Measurements from ENCODE around the gene GMPR. TPM values are rescaled to one million over a fixed set of nuclear protein-coding genes. Genes with fewer than 3 reads are reported as not detected.

GMPR gene
- polyA plus RNA-seq (2011; rRNA removed) (7.3 and 8.3 TPM in 2 replicates), polyA minus RNA-seq (2011; rRNA and poly(A)+ RNA removed) (5.4 and 7.4 TPM in 2 replicates)

GRCh38 chr6:16238057-16238962 lies at the start of gene GMPR:
GMPR (plus strand) TSS chr6:16238587; CDS start chr6:16238694, 107 bp downstream.
- Histone ChIP-seq H3K4me3 (ENCODE audit: low read depth, low read length) (peak within 1 kb of the TSS; percentile 51), H3K36me3 (ENCODE audit: control insufficient read depth, insufficient read depth, low read length) (no peaks in the 10 kb centered on the region), H3K27me3 (ENCODE audit: control insufficient read depth, insufficient read depth, low read length) (no peaks in the 10 kb centered on the region)
- POLR2A ChIA-PET: no interaction called here
- peak; percentile 5; the same call in 1 of the 2 replicates for TF ChIP-seq CTCF (IDR thresholded peaks at IDR 0.05; ENCODE audit: insufficient read depth, low read depth, low read length)
- no peak for DNase-seq (ENCODE audit: low read depth)
- CTCF ChIA-PET: interaction anchor here (0.6 to 1.4 kb wide), 3 partner anchors 14 to 418 kb away, joined by 3 read pairs; no protein-coding TSS in a partner anchor

DNA sequence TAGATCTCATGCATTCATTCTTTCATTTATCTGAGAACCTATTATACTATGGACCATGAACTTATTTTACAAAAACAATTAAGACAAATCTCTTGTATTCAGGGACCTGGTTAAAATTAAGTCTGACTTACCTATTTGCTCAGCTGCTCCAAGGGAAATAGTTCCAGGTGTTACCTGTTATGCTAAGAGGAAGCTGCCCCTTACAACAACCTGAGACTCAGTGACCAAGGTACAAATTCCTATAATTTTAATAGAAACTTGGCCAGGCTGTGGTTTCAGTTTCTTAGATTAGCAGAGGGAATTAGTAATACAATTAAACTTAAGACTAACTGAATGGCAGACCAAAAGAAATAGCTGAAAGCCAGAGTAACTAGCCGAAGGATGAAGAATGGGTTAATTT lies 48.2 kb upstream of the GMPR start:
- ChIA-PET CTCF (interaction anchor here (0.6 to 1.6 kb wide), 4 partner anchors 7 to 1008 kb away, joined by 3 to 4 read pairs (median 3); no protein-coding TSS in a partner anchor), POLR2A (no interaction called here)
- no peak for TF ChIP-seq CTCF (IDR thresholded peaks at IDR 0.05; ENCODE audit: insufficient read depth, low read depth, low read length)

GRCh38 chr6:16196260-16196983 lies 42.0 kb upstream of the GMPR start:
- CTCF ChIA-PET: interaction anchor here (1.7 kb wide), 1 partner anchor 13 kb away, joined by 3 read pairs; no protein-coding TSS in a partner anchor

More for the DNA sequence above, 48.2 kb upstream of the GMPR start:
- no peak overlapping the region for H3K4me3 ChIP-seq (ENCODE audit: low read depth, low read length)
- peaks cover 16% of the 10 kb centered on the region for H3K27me3 ChIP-seq (ENCODE audit: control insufficient read depth, insufficient read depth, low read length)
- H3K36me3 ChIP-seq (ENCODE audit: control insufficient read depth, insufficient read depth, low read length): no peaks in the 10 kb centered on the region
- DNase-seq (ENCODE audit: low read depth): no peak

DNA sequence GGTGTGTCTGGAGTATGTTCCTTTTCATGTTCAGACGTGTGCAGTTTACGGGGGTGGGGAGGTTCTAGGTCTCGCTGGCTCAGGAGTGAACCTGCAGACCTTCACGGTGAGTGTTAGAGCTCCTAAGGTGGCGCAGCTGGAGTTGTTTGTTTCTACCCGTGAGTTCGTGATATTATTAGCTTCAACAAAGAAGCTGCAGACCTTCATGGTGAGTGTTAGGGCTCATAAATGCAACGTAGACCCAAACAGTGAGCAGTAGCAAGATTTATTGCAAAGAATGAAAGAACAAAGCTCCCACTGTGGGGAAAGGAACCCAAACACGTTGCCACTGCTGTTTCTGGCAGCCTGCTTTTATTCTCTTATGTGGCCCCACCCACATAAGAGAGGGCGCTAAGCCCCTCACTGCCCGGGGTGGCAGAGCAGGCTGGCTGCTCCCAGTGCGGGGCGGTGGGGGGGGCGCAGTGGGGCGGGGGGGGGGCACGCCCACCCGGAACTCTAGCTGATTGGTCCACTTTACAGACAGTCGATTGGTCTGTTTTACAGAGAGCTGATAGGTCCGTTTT lies 41.3 kb upstream of the GMPR start:
- CTCF ChIA-PET: interaction anchor here (0.9 kb wide), 1 partner anchor 14 kb away, joined by 5 read pairs; no protein-coding TSS in a partner anchor

More at GRCh38 chr6:16196260-16196983, 42.0 kb upstream of the GMPR start:
- no peak for DNase-seq (ENCODE audit: low read depth)
- no peak for TF ChIP-seq CTCF (IDR thresholded peaks at IDR 0.05; ENCODE audit: insufficient read depth, low read depth, low read length)
- H3K4me3 ChIP-seq (ENCODE audit: low read depth, low read length): no peak overlapping the region
- peaks cover 9% of the 10 kb centered on the region for H3K27me3 ChIP-seq (ENCODE audit: control insufficient read depth, insufficient read depth, low read length)
- H3K36me3 ChIP-seq (ENCODE audit: control insufficient read depth, insufficient read depth, low read length): no peaks in the 10 kb centered on the region
- POLR2A ChIA-PET: no interaction called here

More for the DNA sequence above, 41.3 kb upstream of the GMPR start:
- no peak for TF ChIP-seq CTCF (IDR thresholded peaks at IDR 0.05; ENCODE audit: insufficient read depth, low read depth, low read length)
- H3K4me3 ChIP-seq (ENCODE audit: low read depth, low read length): no peak overlapping the region
- POLR2A ChIA-PET: no interaction called here
- peaks cover 8% of the 10 kb centered on the region for H3K27me3 ChIP-seq (ENCODE audit: control insufficient read depth, insufficient read depth, low read length)
- no peaks in the 10 kb centered on the region for H3K36me3 ChIP-seq (ENCODE audit: control insufficient read depth, insufficient read depth, low read length)
- no peak for DNase-seq (ENCODE audit: low read depth)

Measured in BJ (cell line).